Stomach (tissue), 4 donors: ENCODE results near the gene USP37.

ENCODE experiments used
- CTCF ChIP-seq, 7 experiments: fragments of 450-650 bp in 4 of 7; fragments of 200-600 bp in 3 of 7; sonication (generic) in 3 of 7; IDR thresholded peaks; one replicate each; pipeline ENCODE4 v1.5.1; 2016 to 2019; ENCODE audit warnings: antibody characterized with exemption in 7 of 7, control low read depth in 2 of 7, mild to moderate bottlenecking in 1 of 7
- EP300 ChIP-seq: sonication (generic); formaldehyde crosslinking; IDR thresholded peaks from one replicate; pipeline ENCODE4 v1.6.1; 2017; ENCODE audit warnings: antibody characterized with exemption

- no peak for TF ChIP-seq CTCF (IDR thresholded peaks at IDR 0.05)
- TF ChIP-seq EP300, result no peak
Measured at GRCh38 chr2:218564056-218564455, 4.1 kb downstream of the USP37 start.
